Uterus (tissue), 4 donors: ENCODE measurements around the gene MICAL2. TPM values are rescaled to one million over a fixed set of nuclear protein-coding genes. Genes with fewer than 3 reads are reported as not detected.

Experiments used
- DNase-seq, 2 donors: peaks; one replicate each; pipeline ENCODE4 v3.0.0-alpha.2; 2019 to 2020
- H3K27ac ChIP-seq, 2 donors: fragments of 200-600 bp; sonication (generic); 1 replicate in 1 of 2; 2 replicates in 1 of 2; pipeline ENCODE4 v1.5.1; 2016 to 2018
- H3K27me3 ChIP-seq, 2 donors: fragments of 200-600 bp; sonication (generic); one replicate each; pipeline ENCODE4 v1.5.1; 2018 to 2019; ENCODE audit warnings: control low read depth in 1 of 2
- H3K36me3 ChIP-seq, 2 donors: fragments of 200-600 bp; sonication (generic); one replicate each; pipeline ENCODE4 v1.5.1; 2019; ENCODE audit warnings: control low read depth in 1 of 2
- H3K4me1 ChIP-seq, 2 donors: fragments of 200-600 bp; sonication (generic); one replicate each; pipeline ENCODE4 v1.5.1; 2018 to 2019; ENCODE audit warnings: control low read depth in 1 of 2
- H3K4me3 ChIP-seq, 2 donors: fragments of 200-600 bp; sonication (generic); 1 replicate in 1 of 2; 2 replicates in 1 of 2; pipeline ENCODE4 v1.5.1; 2018 to 2019; ENCODE audit warnings: mild to moderate bottlenecking in 1 of 2
- H3K9me3 ChIP-seq, 2 donors: fragments of 200-600 bp; sonication (generic); one replicate each; pipeline ENCODE4 v1.5.1; 2019; ENCODE audit warnings: control low read depth in 1 of 2
- POLR2A ChIP-seq, 2 donors: fragments of 450-650 bp; IDR thresholded peaks; one replicate each; pipeline ENCODE4 v1.6.1; 2016; ENCODE audit warnings: antibody characterized with exemption in 2 of 2, mild to moderate bottlenecking in 1 of 2, moderate library complexity in 1 of 2
- intact Hi-C: fragments of 100-400 bp; cut with DNase I; formaldehyde crosslinking; loops from one replicate; pipeline ENCODE4 v1.15.1; 2023; ENCODE audit warnings: low total_unique reads
- total RNA-seq, 4 donors: library from RNA; depleted of rRNA in 3 of 4; stranded (reverse); fragments of >200 nt in 3 of 4; gene quantifications; one replicate each; pipeline versions ENCODE4 v1.1.0 to v1.2.4, GENCODE V29; 2014 to 2023
- TF ChIP-seq, protein P1 (sequence below), 4 experiments: fragments of 200-600 bp in 2 of 4; fragments of 450-650 bp in 2 of 4; sonication (generic) in 2 of 4; IDR thresholded peaks; one replicate each; pipeline ENCODE4 v1.5.1; 2016 to 2019; ENCODE audit warnings: antibody characterized with exemption in 4 of 4, mild to moderate bottlenecking in 2 of 4, moderate library complexity in 1 of 4
- donor health status: DM: yes; HTN: yes; CAD: no.

MICAL2 gene
- total RNA-seq, 4 donors from 2014 or later, result 29.6 to 139 (median 53.1) TPM

DNA sequence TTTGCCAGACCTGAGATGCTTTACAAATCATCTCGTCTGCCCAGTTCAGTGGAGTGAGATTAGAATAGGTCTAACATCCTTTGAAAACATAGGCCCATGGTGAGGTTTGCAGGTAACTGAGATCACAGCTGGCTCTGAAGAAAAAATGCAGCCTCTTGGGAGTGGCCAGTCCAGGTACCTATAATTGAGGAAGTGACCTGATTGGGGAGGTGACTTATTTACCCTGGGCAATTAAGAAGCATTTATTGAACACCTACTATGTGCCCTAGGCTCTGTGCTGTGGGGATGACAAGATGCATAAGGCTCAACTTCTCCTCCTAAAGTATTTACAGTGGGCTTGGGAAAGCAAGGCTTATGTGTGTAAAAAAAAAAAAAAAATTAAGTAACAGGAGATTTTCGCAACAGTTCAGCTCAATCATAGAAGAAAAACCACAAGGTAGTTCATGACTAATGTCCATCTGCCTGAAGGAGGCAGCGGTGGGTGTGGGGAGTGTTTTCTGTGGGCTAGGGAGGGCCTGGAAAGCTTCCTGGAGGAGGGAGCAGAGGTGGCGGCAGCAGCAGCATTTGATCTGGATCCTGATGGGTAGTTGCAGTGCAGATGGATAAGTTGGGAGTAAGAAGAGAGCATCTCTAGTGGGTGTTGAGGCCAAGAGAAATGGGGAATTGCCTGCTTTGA, 16.1 kb downstream of the MICAL2 start:
- peak overlapping the region; percentile 50 to 52 for H3K27ac ChIP-seq
- H3K4me1 ChIP-seq, result peaks cover 0 to 4% of the 10 kb centered on the region in 2 donors
- no peak for DNase-seq
- intact Hi-C loops, result no loop called here
- no peak overlapping the region for H3K4me3 ChIP-seq
- no peaks in the 10 kb centered on the region for H3K36me3 ChIP-seq
- H3K27me3 ChIP-seq, result no peaks in the 10 kb centered on the region
- no peaks in the 10 kb centered on the region for H3K9me3 ChIP-seq
- TF ChIP-seq POLR2A (IDR thresholded peaks at IDR 0.05), result no peak
- TF ChIP-seq, protein P1, sequence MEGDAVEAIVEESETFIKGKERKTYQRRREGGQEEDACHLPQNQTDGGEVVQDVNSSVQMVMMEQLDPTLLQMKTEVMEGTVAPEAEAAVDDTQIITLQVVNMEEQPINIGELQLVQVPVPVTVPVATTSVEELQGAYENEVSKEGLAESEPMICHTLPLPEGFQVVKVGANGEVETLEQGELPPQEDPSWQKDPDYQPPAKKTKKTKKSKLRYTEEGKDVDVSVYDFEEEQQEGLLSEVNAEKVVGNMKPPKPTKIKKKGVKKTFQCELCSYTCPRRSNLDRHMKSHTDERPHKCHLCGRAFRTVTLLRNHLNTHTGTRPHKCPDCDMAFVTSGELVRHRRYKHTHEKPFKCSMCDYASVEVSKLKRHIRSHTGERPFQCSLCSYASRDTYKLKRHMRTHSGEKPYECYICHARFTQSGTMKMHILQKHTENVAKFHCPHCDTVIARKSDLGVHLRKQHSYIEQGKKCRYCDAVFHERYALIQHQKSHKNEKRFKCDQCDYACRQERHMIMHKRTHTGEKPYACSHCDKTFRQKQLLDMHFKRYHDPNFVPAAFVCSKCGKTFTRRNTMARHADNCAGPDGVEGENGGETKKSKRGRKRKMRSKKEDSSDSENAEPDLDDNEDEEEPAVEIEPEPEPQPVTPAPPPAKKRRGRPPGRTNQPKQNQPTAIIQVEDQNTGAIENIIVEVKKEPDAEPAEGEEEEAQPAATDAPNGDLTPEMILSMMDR (IDR thresholded peaks at IDR 0.05), result no peak

DNA sequence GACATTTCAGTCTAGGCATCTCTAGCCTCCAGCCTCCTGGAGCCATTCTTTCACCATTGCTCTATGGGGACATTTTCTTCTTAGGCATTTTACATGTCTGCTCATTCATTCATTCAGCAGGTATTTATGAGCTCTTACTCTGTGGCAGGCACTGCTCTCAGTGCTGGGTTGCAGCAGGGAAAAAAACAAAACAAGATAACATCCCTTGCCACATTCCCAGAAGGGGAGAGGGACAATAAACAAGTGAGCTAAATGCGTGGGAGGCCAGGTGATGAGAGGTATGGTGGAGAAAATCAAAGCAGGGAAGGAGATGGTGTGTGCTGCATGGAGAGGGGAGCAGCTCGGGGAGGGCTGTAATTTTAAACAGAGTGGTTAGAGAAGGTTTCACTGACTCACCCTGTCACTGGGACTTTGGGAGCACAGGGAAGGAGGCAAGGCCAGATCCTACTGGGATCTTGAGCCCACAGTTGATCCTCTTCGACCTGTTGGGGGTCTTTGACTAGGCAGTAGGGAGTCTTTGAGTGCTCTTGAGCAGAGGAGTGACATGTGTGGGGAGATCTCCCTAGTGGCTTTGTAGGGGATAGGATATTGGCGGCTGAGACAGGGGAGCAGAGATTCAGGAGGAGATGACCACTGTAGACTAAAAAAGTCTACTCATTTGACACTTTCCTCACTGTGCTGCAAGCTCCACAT, 17.0 kb downstream of the MICAL2 start:
- TF ChIP-seq, protein P1 (IDR thresholded peaks at IDR 0.05), result no peak
- TF ChIP-seq POLR2A (IDR thresholded peaks at IDR 0.05), result no peak
- Histone ChIP-seq H3K27ac (peak overlapping the region; percentile 50 to 52), H3K4me1 (peaks cover 0 to 4% of the 10 kb centered on the region in 2 donors), H3K27me3 (no peaks in the 10 kb centered on the region), H3K4me3 (no peak overlapping the region), H3K9me3 (no peaks in the 10 kb centered on the region), H3K36me3 (no peaks in the 10 kb centered on the region)
- no peak for DNase-seq
- intact Hi-C loops, result no loop called here

DNA sequence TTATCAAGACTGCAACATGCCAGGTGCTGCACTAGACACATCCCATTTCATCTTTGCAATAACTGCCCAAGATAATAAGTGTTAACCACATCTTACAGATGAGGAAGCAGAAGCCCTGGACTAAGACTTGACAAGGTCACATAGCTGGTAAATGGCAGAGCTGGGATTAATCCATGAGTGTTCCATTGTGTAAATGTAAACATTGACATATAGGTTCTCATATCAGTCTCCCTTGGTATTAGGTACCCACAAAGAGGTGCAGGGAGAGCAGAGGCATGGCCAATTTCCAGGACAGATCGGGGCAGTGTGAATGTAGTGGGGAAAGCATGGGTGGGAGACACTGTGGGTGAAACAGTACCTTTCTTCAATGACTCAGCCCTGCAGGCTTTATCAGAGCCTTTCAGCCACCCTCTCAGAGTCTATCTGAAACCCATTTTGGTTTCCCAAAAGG, 17.9 kb downstream of the MICAL2 start:
- intact Hi-C loops, result no loop called here
- peak overlapping the region; percentile 1 to 50 for H3K27ac ChIP-seq
- peaks cover 0 to 4% of the 10 kb centered on the region in 2 donors for H3K4me1 ChIP-seq

DNA sequence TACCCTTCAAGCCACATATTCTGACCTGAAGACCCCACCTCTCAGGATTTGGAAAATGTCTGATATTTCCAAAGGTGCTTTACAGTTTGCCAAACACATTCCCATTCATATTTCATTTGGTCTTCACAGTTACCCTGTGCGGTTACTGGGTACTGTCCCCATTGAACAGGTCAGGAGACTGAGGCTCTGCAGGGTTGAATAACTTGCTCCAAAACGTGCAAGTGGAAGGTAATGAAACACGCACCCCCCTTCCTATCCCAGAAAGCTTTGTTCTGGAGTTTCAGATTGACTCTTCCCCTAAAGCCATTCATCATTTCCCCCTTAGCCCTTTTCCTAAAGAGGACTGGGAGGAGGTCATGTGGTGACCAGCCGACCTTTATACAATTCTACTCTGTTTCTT, 18.8 kb downstream of the MICAL2 start:
- H3K27me3 ChIP-seq, result no peaks in the 10 kb centered on the region
- intact Hi-C loops, result no loop called here
- no peak overlapping the region for H3K27ac ChIP-seq
- peaks cover 0 to 4% of the 10 kb centered on the region in 2 donors for H3K4me1 ChIP-seq
- TF ChIP-seq POLR2A (IDR thresholded peaks at IDR 0.05), result no peak
- TF ChIP-seq, protein P1 (IDR thresholded peaks at IDR 0.05), result no peak
- no peak overlapping the region for H3K4me3 ChIP-seq
- no peaks in the 10 kb centered on the region for H3K36me3 ChIP-seq
- DNase-seq, result no peak
- no peaks in the 10 kb centered on the region for H3K9me3 ChIP-seq

More for the DNA sequence above, 17.9 kb downstream of the MICAL2 start:
- TF ChIP-seq, protein P1 (IDR thresholded peaks at IDR 0.05), result no peak
- no peak for TF ChIP-seq POLR2A (IDR thresholded peaks at IDR 0.05)
- Histone ChIP-seq H3K36me3 (no peaks in the 10 kb centered on the region), H3K27me3 (no peaks in the 10 kb centered on the region), H3K9me3 (no peaks in the 10 kb centered on the region), H3K4me3 (no peak overlapping the region)
- no peak for DNase-seq
